Esophagus squamous epithelium (tissue), 4 donors: ENCODE data around the gene RAVER1.

Source experiments
- POLR2A ChIP-seq, 4 donors: fragments of 450-650 bp; IDR thresholded peaks; one replicate each; pipeline ENCODE4 v1.6.1; 2017; ENCODE audit warnings: antibody characterized with exemption in 4 of 4, mild to moderate bottlenecking in 4 of 4, moderate library complexity in 3 of 4
- TF ChIP-seq, protein P1 (sequence below), 6 experiments: fragments of 450-650 bp in 4 of 6; fragments of 200-600 bp in 2 of 6; sonication (generic) in 2 of 6; IDR thresholded peaks; one replicate each; pipeline ENCODE4 v1.5.1; 2016 to 2019; ENCODE audit warnings: antibody characterized with exemption in 6 of 6, mild to moderate bottlenecking in 4 of 6, moderate library complexity in 4 of 6

DNA sequence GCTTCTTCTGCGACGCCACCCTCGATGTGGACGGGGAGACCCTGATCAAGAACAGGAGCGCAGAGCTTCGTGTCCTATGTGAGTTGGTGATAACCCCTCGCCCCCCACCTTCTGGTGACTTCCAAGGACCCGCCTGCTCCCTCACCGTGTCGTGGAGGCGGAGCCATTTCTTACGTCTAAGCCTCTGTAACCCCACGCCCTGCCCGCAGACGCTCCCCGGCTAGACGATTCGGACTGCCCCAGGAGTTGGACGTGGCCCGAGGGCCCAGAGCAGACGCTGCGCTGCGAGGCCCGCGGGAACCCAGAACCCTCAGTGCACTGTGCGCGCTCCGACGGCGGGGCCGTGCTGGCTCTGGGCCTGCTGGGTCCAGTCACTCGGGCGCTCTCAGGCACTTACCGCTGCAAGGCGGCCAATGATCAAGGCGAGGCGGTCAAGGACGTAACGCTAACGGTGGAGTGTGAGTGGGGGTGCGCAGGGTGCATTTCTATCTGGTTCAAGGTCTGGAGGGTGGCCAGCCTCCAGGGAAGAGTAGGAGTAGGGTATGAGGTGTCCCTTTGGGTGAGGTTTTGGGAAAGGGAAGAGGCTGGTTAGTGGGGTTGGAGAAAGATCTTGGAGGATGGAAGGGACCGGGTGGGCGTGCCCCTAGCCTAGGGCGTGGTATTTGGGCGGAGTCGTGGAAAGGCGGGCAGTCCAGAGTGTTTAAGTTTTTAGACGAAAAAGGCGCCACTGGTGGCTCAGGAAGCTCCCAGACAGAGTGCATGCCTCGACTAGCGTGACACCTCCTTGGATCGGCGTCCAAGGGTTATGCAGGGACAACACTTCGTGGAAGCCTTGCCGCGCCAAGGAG is 40.3 kb downstream of the RAVER1 start:
- TF ChIP-seq, protein P1, sequence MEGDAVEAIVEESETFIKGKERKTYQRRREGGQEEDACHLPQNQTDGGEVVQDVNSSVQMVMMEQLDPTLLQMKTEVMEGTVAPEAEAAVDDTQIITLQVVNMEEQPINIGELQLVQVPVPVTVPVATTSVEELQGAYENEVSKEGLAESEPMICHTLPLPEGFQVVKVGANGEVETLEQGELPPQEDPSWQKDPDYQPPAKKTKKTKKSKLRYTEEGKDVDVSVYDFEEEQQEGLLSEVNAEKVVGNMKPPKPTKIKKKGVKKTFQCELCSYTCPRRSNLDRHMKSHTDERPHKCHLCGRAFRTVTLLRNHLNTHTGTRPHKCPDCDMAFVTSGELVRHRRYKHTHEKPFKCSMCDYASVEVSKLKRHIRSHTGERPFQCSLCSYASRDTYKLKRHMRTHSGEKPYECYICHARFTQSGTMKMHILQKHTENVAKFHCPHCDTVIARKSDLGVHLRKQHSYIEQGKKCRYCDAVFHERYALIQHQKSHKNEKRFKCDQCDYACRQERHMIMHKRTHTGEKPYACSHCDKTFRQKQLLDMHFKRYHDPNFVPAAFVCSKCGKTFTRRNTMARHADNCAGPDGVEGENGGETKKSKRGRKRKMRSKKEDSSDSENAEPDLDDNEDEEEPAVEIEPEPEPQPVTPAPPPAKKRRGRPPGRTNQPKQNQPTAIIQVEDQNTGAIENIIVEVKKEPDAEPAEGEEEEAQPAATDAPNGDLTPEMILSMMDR (IDR thresholded peaks at IDR 0.05): no peak
- TF ChIP-seq POLR2A (IDR thresholded peaks at IDR 0.05): no peak
